Stomach (tissue), 9 donors: ENCODE data around the gene MAP7D2. TPM values are rescaled to one million over a fixed set of nuclear protein-coding genes. Genes with fewer than 3 reads are reported as not detected.

Experiments used
- DNase-seq, 2 donors: peaks; one replicate each; pipeline versions ENCODE4 v3.0.0 to v3.0.0-alpha.2; 2013 to 2019
- H3K27ac ChIP-seq, 5 donors: fragments of 200-600 bp in 4 of 5; sonication (generic) in 4 of 5; one replicate each; pipeline ENCODE4 v1.5.1; 2013 to 2019; ENCODE audit warnings: mild to moderate bottlenecking in 1 of 5, moderate library complexity in 1 of 5
- H3K27me3 ChIP-seq, 3 donors: fragments of 200-600 bp; sonication (generic); one replicate each; pipeline ENCODE4 v1.5.1; 2017 to 2019; ENCODE audit warnings: mixed run types in 1 of 3
- H3K36me3 ChIP-seq, 4 donors: fragments of 200-600 bp; sonication (generic); 1 replicate in 3 of 4; 2 replicates in 1 of 4; pipeline ENCODE4 v1.5.1; 2016 to 2019
- H3K4me1 ChIP-seq, 4 donors: fragments of 200-600 bp; sonication (generic); one replicate each; pipeline ENCODE4 v1.5.1; 2016 to 2019
- H3K4me3 ChIP-seq, 4 donors: fragments of 200-600 bp; sonication (generic) in 3 of 4; one replicate each; pipeline ENCODE4 v1.5.1; 2016 to 2019; ENCODE audit warnings: mild to moderate bottlenecking in 1 of 4
- H3K9me3 ChIP-seq, 4 donors: fragments of 200-600 bp; sonication (generic); one replicate each; pipeline ENCODE4 v1.5.1; 2016 to 2019
- EP300 ChIP-seq: sonication (generic); formaldehyde crosslinking; IDR thresholded peaks from one replicate; pipeline ENCODE4 v1.6.1; 2017; ENCODE audit warnings: antibody characterized with exemption
- POLR2A ChIP-seq, 4 donors: fragments of 450-650 bp; IDR thresholded peaks; one replicate each; pipeline ENCODE4 v1.6.1; 2016; ENCODE audit warnings: antibody characterized with exemption in 4 of 4, control low read depth in 2 of 4, mild to moderate bottlenecking in 1 of 4, moderate library complexity in 1 of 4
- POLR2AphosphoS5 ChIP-seq, 3 donors: sonication (generic); formaldehyde crosslinking; IDR thresholded peaks; one replicate each; pipeline ENCODE4 v1.6.1; 2016; ENCODE audit warnings: antibody characterized with exemption in 3 of 3
- WGBS, 5 donors: extraction: QIAGEN DNeasy Blood & Tissue Kit in 3 of 5; methylation state at CpG; one replicate each; pipeline versions ENCODE4 v1.1.5 to v1.1.7; 2013 to 2018; 5-methylcytosine and 5-hydroxymethylcytosine counted together
- intact Hi-C: fragments of 100-400 bp; cut with DNase I; formaldehyde crosslinking; loops from one replicate; pipeline ENCODE4 v1.15.1; 2023; ENCODE audit warnings: low total_unique reads
- polyA plus RNA-seq, 3 donors: library from polyadenylated mRNA; stranded (reverse); fragments of 200-250 nt; gene quantifications; one replicate each; pipeline ENCODE4 v1.2.3, GENCODE V29; 2013
- total RNA-seq, 5 donors: library from RNA; depleted of rRNA; stranded (reverse); fragments of >200 nt; gene quantifications; one replicate each; pipeline versions ENCODE4 v1.1.0 to v1.2.3, GENCODE V29; 2014 to 2016
- TF ChIP-seq, protein P1 (sequence below), 7 experiments: fragments of 450-650 bp in 4 of 7; fragments of 200-600 bp in 3 of 7; sonication (generic) in 3 of 7; IDR thresholded peaks; one replicate each; pipeline ENCODE4 v1.5.1; 2016 to 2019; ENCODE audit warnings: antibody characterized with exemption in 7 of 7, control low read depth in 2 of 7, mild to moderate bottlenecking in 1 of 7
- donor health status: healthy with polysubstance abuse.
- donor health status: Bipolar disorder and iron deficiency.
- donor health status: healthy.

Gene MAP7D2
- total and polyA plus RNA-seq, 8 donors = 0.89 to 70.0 (median 16.6) TPM; not detected in 1

- no peak for DNase-seq
- intact Hi-C loops = no loop called here
- Histone ChIP-seq H3K4me3 (no peak overlapping the region), H3K4me1 (peaks cover 0 to 18% (median 7%) of the 10 kb centered on the region in 4 donors), H3K9me3 (peaks cover 0 to 10% (median 0%) of the 10 kb centered on the region in 4 donors), H3K27me3 (no peaks in the 10 kb centered on the region), H3K36me3 (no peaks in the 10 kb centered on the region), H3K27ac (no peak overlapping the region)
- WGBS, 5 donors = 73 to 89% (median 78%) methylated on average over 5 of the region's 5 CpGs
- TF ChIP-seq POLR2AphosphoS5 (IDR thresholded peaks at IDR 0.05) = no peak
- TF ChIP-seq EP300 = no peak
- TF ChIP-seq, protein P1, sequence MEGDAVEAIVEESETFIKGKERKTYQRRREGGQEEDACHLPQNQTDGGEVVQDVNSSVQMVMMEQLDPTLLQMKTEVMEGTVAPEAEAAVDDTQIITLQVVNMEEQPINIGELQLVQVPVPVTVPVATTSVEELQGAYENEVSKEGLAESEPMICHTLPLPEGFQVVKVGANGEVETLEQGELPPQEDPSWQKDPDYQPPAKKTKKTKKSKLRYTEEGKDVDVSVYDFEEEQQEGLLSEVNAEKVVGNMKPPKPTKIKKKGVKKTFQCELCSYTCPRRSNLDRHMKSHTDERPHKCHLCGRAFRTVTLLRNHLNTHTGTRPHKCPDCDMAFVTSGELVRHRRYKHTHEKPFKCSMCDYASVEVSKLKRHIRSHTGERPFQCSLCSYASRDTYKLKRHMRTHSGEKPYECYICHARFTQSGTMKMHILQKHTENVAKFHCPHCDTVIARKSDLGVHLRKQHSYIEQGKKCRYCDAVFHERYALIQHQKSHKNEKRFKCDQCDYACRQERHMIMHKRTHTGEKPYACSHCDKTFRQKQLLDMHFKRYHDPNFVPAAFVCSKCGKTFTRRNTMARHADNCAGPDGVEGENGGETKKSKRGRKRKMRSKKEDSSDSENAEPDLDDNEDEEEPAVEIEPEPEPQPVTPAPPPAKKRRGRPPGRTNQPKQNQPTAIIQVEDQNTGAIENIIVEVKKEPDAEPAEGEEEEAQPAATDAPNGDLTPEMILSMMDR (IDR thresholded peaks at IDR 0.05) = no peak
Observed at GRCh38 chrX:19987856-19988255, 128.9 kb downstream of the MAP7D2 start.

DNA sequence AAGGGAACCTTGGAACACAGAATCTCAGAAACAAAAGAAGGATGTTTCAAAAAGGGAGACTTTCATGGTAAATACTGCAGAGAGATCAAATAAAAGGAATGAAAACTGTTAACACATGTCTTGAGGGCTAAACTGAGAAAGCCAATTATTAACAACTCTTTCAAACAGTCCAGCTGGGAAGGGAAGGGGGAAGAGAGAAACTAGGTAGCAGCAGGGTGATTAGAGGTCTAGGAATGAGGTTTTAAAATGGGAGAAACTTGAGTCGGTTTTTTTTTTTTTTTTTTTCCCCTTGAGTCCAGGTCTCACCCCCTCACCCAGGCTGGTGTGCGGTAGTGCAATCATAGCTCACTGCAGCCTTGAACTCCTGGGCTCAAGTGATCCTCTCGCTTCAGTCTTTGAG, 130.2 kb downstream of the MAP7D2 start:
- Histone ChIP-seq H3K4me1 (peaks cover 0 to 24% (median 7%) of the 10 kb centered on the region in 4 donors), H3K36me3 (no peaks in the 10 kb centered on the region), H3K9me3 (peaks cover 0 to 10% (median 0%) of the 10 kb centered on the region in 4 donors), H3K27ac (no peak overlapping the region), H3K27me3 (no peaks in the 10 kb centered on the region), H3K4me3 (no peak overlapping the region)
- WGBS, 5 donors = 72 to 86% (median 74%) methylated on average over 3 of the region's 3 CpGs
- TF ChIP-seq POLR2AphosphoS5 (IDR thresholded peaks at IDR 0.05) (no peak), POLR2A (IDR thresholded peaks at IDR 0.05) (no peak), EP300 (no peak)
- TF ChIP-seq, protein P1 (IDR thresholded peaks at IDR 0.05) = no peak
- intact Hi-C loops = no loop called here
- DNase-seq = no peak

DNA sequence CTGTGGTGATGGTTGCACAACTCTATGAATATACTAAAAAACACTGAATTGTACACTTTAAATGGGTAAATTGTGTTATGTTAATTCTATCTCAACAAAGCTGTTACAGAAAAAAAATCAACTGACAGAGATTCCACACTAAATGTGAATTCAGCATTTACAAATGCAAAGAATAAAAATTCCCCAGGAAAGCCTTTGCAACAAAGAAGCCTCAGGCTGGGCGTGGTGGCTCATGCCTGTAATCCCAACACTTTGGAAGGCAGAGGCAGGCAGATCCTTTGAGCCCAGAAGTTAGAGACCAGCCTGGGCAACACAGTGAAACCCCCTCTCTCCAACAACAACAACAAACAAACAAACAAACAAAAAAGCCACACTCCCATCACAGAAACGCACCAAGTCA, 134.8 kb downstream of the MAP7D2 start:
- intact Hi-C loops = no loop called here
- Histone ChIP-seq H3K27me3 (no peaks in the 10 kb centered on the region), H3K9me3 (peaks cover 0 to 21% (median 6%) of the 10 kb centered on the region in 4 donors), H3K4me3 (no peak overlapping the region), H3K36me3 (peaks cover 0 to 7% (median 0%) of the 10 kb centered on the region in 4 donors), H3K4me1 (peaks cover 0 to 7% (median 0%) of the 10 kb centered on the region in 4 donors), H3K27ac (no peak overlapping the region)
- WGBS, 5 donors = 50 to 94% (median 82%) methylated on average over 2 of the region's 2 CpGs
- DNase-seq = no peak
- TF ChIP-seq POLR2AphosphoS5 (IDR thresholded peaks at IDR 0.05) (no peak), POLR2A (IDR thresholded peaks at IDR 0.05) (no peak)

DNA sequence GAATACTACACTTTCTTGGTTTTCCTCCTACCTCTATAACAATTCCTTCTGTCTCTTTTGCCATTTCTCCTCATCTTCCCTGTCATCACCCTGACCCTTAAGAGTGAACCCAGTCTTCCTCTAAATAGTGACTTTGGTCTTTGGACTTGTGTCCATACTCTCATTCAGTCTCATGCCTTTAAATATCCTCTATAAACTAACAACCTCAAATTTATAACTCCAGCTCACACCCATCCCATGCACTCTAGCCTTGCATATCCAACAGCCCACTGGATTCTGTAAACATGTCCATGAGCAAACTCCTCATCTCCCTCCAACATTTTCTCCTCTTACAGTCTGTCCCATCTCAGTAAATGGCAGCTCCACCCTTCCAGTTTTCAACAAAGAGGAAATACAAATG, 140.9 kb downstream of the MAP7D2 start:
- Histone ChIP-seq H3K9me3 (peaks cover 0 to 13% (median 6%) of the 10 kb centered on the region in 4 donors), H3K4me3 (no peak overlapping the region), H3K4me1 (no peaks in the 10 kb centered on the region), H3K27me3 (no peaks in the 10 kb centered on the region), H3K27ac (no peak overlapping the region), H3K36me3 (peaks cover 0 to 7% (median 0%) of the 10 kb centered on the region in 4 donors)
- DNase-seq = no peak
- intact Hi-C loops = no loop called here
- no peak for TF ChIP-seq EP300
- TF ChIP-seq, protein P1 (IDR thresholded peaks at IDR 0.05) = no peak

GRCh38 chrX:19972984-19973383, 143.7 kb downstream of the MAP7D2 start:
- H3K27me3 ChIP-seq = no peaks in the 10 kb centered on the region
- TF ChIP-seq POLR2AphosphoS5 (IDR thresholded peaks at IDR 0.05) (no peak), POLR2A (IDR thresholded peaks at IDR 0.05) (no peak), EP300 (no peak)
- TF ChIP-seq, protein P1 (IDR thresholded peaks at IDR 0.05) = no peak
- intact Hi-C loops = no loop called here

More at GRCh38 chrX:19972984-19973383, 143.7 kb downstream of the MAP7D2 start:
- Histone ChIP-seq H3K27ac (no peak overlapping the region), H3K4me3 (no peak overlapping the region), H3K9me3 (peaks cover 0 to 10% (median 4%) of the 10 kb centered on the region in 4 donors), H3K36me3 (peaks cover 0 to 7% (median 2%) of the 10 kb centered on the region in 4 donors), H3K4me1 (no peaks in the 10 kb centered on the region)
- no peak for DNase-seq
